Nephron progenitor cell (in vitro differentiated cells): Measurements from ENCODE around the gene KITLG.

ENCODE experiments used
- DNase-seq: peaks from one replicate; pipeline ENCODE4 v3.0.0; 2021
- H3K27ac Mint-ChIP-seq: 2 replicates; pipeline ENCODE4 v1.8.0; 2021; ENCODE audit warnings: mild to moderate bottlenecking, moderate library complexity, mixed read lengths
- H3K27me3 Mint-ChIP-seq: 2 replicates; pipeline ENCODE4 v1.8.0; 2021; ENCODE audit warnings: mild to moderate bottlenecking, low read depth, mixed read lengths; ENCODE audit not compliant: poor library complexity
- H3K36me3 Mint-ChIP-seq: 2 replicates; pipeline ENCODE4 v1.8.0; 2021; ENCODE audit warnings: low read depth, mixed read lengths
- H3K4me1 Mint-ChIP-seq: 2 replicates; pipeline ENCODE4 v1.8.0; 2021; ENCODE audit warnings: mixed read lengths
- H3K4me3 Mint-ChIP-seq: 2 replicates; pipeline ENCODE4 v1.8.0; 2021; ENCODE audit warnings: mild to moderate bottlenecking, moderate library complexity, mixed read lengths
- H3K9me3 Mint-ChIP-seq: 2 replicates; pipeline ENCODE4 v1.8.0; 2021; ENCODE audit warnings: mild to moderate bottlenecking, moderate library complexity, mixed read lengths
- TF ChIP-seq, protein P1 (sequence below): fragments of 200-600 bp; sonication (generic); IDR thresholded peaks from 2 replicates; pipeline ENCODE4 v1.5.0; 2021; ENCODE audit warnings: antibody characterized with exemption

KITLG gene

DNA sequence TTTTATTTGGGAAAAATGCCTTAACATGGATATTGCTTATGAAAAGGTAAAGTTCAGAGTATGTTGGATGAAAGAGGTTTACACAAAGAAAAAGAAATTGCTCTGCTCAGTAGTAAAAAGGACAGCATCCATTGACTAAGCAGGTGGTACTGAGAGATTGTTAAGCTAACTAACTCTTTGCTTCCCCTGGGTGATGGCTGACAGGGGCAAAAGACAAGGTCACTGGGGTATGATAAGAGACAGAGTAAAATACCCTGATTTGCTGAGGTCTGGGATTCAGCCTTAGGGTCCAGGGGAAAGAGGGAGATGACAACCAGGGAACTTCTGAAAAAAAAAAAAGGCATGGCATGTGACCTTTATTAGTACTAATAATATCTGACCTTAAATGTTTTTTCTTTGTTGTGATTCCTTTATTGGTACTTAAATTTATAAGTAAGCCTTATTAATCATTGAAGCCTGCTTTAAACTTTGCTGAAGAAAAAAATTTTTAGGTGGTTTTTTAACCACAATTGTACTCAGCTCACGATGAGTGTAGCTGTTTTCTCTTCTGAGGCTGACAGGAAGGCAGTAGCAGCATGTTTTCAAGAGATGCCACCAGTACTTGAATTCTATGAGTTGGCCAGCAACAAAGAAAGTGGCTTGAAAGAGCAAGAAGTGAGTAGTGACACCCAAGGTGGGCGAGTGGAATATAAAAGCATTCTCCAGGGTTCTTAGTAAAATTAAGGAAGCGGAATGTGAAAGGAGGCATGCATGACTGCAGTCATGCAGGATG is 43.7 kb upstream of the KITLG start:
- no peak for DNase-seq
- Mint-ChIP-seq H3K27me3 (no peaks in the 10 kb centered on the region), H3K4me3 (no peak overlapping the region), H3K9me3 (peaks cover 7% of the 10 kb centered on the region), H3K36me3 (no peaks in the 10 kb centered on the region), H3K4me1 (no peaks in the 10 kb centered on the region), H3K27ac (peak overlapping the region; percentile 78)
- TF ChIP-seq, protein P1, sequence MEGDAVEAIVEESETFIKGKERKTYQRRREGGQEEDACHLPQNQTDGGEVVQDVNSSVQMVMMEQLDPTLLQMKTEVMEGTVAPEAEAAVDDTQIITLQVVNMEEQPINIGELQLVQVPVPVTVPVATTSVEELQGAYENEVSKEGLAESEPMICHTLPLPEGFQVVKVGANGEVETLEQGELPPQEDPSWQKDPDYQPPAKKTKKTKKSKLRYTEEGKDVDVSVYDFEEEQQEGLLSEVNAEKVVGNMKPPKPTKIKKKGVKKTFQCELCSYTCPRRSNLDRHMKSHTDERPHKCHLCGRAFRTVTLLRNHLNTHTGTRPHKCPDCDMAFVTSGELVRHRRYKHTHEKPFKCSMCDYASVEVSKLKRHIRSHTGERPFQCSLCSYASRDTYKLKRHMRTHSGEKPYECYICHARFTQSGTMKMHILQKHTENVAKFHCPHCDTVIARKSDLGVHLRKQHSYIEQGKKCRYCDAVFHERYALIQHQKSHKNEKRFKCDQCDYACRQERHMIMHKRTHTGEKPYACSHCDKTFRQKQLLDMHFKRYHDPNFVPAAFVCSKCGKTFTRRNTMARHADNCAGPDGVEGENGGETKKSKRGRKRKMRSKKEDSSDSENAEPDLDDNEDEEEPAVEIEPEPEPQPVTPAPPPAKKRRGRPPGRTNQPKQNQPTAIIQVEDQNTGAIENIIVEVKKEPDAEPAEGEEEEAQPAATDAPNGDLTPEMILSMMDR = no peak

DNA sequence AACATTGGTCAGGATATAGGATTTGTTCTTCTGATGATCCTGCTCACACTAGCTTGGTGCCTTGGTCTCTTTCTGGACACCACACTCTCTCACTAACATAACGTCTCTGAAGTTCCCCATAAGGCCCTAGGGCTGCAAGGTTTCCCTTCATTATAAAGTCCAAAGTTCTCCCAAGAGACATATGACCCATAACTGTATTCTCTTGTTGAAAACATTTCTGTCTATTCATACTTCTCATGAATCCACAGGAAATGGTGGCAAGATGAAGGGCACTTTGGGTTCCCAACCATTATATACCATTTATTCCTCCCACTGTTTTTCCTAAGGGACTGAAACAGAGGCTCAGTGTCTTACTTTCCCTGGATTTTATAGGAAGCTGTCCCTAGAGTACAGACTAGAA is 37.1 kb upstream of the KITLG start:
- H3K9me3 Mint-ChIP-seq = peaks cover 7% of the 10 kb centered on the region
- no peaks in the 10 kb centered on the region for H3K4me1 Mint-ChIP-seq
- H3K27ac Mint-ChIP-seq = no peak overlapping the region
- H3K4me3 Mint-ChIP-seq = no peak overlapping the region
- peaks cover 4% of the 10 kb centered on the region for H3K27me3 Mint-ChIP-seq
- TF ChIP-seq, protein P1 = no peak
- no peak for DNase-seq
- no peaks in the 10 kb centered on the region for H3K36me3 Mint-ChIP-seq

DNA sequence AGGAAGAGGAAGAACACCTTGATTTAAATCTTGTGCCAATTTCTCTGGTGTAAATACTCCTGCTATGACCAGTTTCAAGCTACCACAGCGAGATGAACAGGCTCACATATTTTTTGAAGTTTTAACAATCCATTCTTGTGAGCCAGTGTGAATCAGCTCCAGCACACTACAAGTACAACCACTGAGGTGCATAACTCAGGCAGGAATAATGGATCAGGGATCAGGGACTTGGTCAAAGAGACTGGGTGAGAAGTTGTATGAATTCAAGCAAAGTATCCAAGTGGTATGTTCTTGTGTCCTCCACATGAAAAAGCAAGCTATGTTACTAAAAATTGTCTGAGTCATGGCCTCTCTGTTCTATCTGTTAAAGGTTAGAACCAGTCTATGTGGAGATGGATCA is 35.2 kb upstream of the KITLG start:
- H3K4me3 Mint-ChIP-seq = no peak overlapping the region
- H3K27me3 Mint-ChIP-seq = peaks cover 7% of the 10 kb centered on the region
- H3K27ac Mint-ChIP-seq = no peak overlapping the region
- H3K4me1 Mint-ChIP-seq = no peaks in the 10 kb centered on the region
- no peaks in the 10 kb centered on the region for H3K36me3 Mint-ChIP-seq
- DNase-seq = no peak
- peaks cover 2% of the 10 kb centered on the region for H3K9me3 Mint-ChIP-seq
- TF ChIP-seq, protein P1 = no peak

DNA sequence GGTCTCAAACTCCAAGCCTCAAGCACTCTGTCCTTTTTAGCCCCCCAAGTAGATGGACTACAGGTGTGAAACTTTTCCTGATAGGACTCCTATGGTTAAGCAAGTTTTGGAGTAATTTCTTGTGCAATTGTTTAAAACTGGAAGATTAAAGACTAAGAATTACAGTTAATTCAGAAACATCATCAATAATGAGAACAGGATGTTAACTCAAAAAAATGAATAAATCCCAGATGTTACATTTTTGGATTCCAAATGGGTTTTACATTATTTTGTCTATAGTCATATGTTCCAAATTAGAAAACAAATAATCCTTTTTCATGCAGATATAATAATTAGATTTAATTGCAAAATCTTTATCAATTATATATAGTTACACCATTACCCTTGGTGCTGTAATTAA is 24.4 kb upstream of the KITLG start:
- Mint-ChIP-seq H3K36me3 (no peaks in the 10 kb centered on the region), H3K4me3 (no peak overlapping the region), H3K4me1 (no peaks in the 10 kb centered on the region), H3K27me3 (peaks cover 5% of the 10 kb centered on the region), H3K9me3 (peaks cover 49% of the 10 kb centered on the region), H3K27ac (no peak overlapping the region)
- no peak for DNase-seq
- TF ChIP-seq, protein P1 = no peak

DNA sequence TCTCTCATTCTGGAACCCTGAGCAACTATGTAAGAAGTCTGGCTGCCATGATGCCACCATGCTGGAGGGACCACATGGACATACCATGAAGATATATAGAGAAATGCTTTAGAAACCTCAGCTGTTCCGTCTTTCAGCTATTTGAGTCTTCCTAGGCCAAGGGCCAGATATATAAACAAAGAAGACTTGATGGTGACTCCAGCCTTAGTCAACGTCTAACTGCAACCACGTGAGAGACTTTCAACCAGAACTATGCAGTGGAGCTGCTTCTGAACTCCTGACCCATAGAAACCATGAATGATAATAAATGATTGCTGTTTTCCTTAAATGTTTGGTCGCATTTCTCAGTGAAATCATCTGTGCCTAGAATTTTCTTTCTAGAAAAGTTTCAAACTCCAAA is 20.0 kb upstream of the KITLG start:
- Mint-ChIP-seq H3K9me3 (peaks cover 14% of the 10 kb centered on the region), H3K36me3 (no peaks in the 10 kb centered on the region), H3K4me1 (no peaks in the 10 kb centered on the region), H3K27ac (no peak overlapping the region), H3K4me3 (no peak overlapping the region), H3K27me3 (no peaks in the 10 kb centered on the region)
- TF ChIP-seq, protein P1 = no peak
- DNase-seq = no peak

DNA sequence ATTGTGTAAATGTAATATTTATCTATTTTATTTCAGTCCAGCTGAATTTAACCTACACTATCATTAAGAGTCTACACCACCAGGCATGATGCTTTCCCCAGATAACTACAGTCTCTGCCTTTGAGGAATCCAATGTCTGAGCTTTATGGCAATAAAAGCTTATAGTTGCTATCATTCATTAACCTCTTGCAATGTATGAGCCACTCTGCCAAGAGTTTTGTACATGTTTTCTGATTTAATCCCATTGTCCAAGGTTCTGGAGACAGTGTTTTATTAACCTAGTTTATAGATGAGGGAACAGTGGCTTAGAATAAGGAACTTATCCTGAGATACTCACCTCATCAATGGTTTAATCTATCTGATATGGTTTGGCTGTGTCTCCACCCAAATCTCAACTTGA is 17.1 kb upstream of the KITLG start:
- no peaks in the 10 kb centered on the region for H3K4me1 Mint-ChIP-seq
- TF ChIP-seq, protein P1 = no peak
- peaks cover 4% of the 10 kb centered on the region for H3K9me3 Mint-ChIP-seq
- no peaks in the 10 kb centered on the region for H3K27me3 Mint-ChIP-seq
- no peak for DNase-seq
- H3K27ac Mint-ChIP-seq = no peak overlapping the region
- no peaks in the 10 kb centered on the region for H3K36me3 Mint-ChIP-seq
- no peak overlapping the region for H3K4me3 Mint-ChIP-seq
